Glutamatergic neuron (in vitro differentiated cells): ENCODE results near the gene PLXDC2. TPM values are rescaled to one million over a fixed set of nuclear protein-coding genes. Genes with fewer than 3 reads are reported as not detected.

ENCODE experiments used
- DNase-seq: peaks from one replicate; pipeline ENCODE4 v3.0.0; 2022
- H3K27ac Mint-ChIP-seq: one replicate; pipeline ENCODE4 v1.8.0; 2020; ENCODE audit warnings: mild to moderate bottlenecking, mixed read lengths, inconsistent platforms; ENCODE audit not compliant: unreplicated experiment
- H3K27me3 Mint-ChIP-seq: one replicate; pipeline ENCODE4 v1.8.0; 2020; ENCODE audit warnings: mild to moderate bottlenecking, moderate library complexity, mixed read lengths, inconsistent platforms; ENCODE audit not compliant: unreplicated experiment
- H3K36me3 Mint-ChIP-seq: one replicate; pipeline ENCODE4 v1.8.0; 2020; ENCODE audit warnings: mild to moderate bottlenecking, mixed read lengths, inconsistent platforms; ENCODE audit not compliant: unreplicated experiment
- H3K4me1 Mint-ChIP-seq: one replicate; pipeline ENCODE4 v1.8.0; 2020; ENCODE audit warnings: mild to moderate bottlenecking, low read depth, mixed read lengths, inconsistent platforms; ENCODE audit not compliant: unreplicated experiment
- H3K4me3 Mint-ChIP-seq: one replicate; pipeline ENCODE4 v1.8.0; 2020; ENCODE audit warnings: mild to moderate bottlenecking, mixed read lengths, inconsistent platforms; ENCODE audit not compliant: unreplicated experiment
- H3K9me3 Mint-ChIP-seq: one replicate; pipeline ENCODE4 v1.8.0; 2020; ENCODE audit warnings: mild to moderate bottlenecking, moderate library complexity, mixed read lengths, inconsistent platforms; ENCODE audit not compliant: unreplicated experiment
- CTCF ChIP-seq: fragments of 200-600 bp; sonication (generic); IDR thresholded peaks from one replicate; pipeline ENCODE4 v1.5.0; 2021; ENCODE audit not compliant: partially characterized antibody, unreplicated experiment
- total RNA-seq: library from RNA; stranded (reverse); fragmentation: NEBNext Ultra II Directional; extraction: Animal tissue kit (Norgen Biotek cat#: 25700); gene quantifications from one replicate; pipeline ENCODE4 v1.2.1, GENCODE V29; 2021; ENCODE audit not compliant: unreplicated experiment

The PLXDC2 gene
- total RNA-seq, 1 donor from 2014 or later = 3.9 TPM

- Mint-ChIP-seq H3K27ac (no peak overlapping the region), H3K4me1 (no peaks in the 10 kb centered on the region), H3K27me3 (no peaks in the 10 kb centered on the region), H3K9me3 (no peaks in the 10 kb centered on the region), H3K36me3 (no peaks in the 10 kb centered on the region), H3K4me3 (no peak overlapping the region)
- peak; percentile 89 for TF ChIP-seq CTCF
- peak; percentile 46 for DNase-seq
Measured at GRCh38 chr10:19788075-19788686, 28.1 kb upstream of the PLXDC2 start.

DNA sequence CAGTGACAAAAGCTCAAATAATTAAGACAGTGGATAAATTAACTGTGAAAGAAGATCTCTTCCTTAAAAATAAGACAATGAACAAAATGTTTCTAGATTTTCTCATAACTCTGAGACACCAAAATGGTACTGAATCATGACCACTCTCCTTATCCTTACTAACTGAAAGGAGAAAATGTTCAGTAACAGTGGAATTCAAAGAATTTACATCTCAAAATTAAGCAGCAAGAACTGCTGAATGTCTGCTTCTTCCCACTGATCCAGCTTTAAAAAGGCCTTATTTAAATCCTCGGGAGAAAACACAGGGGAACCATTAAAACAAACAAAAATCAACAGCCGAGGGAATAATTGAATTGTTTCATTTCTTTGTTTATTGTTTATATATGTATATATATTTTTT lies 27.3 kb upstream of the PLXDC2 start:
- Mint-ChIP-seq H3K27ac (no peak overlapping the region), H3K4me3 (no peak overlapping the region), H3K4me1 (no peaks in the 10 kb centered on the region), H3K27me3 (no peaks in the 10 kb centered on the region), H3K9me3 (no peaks in the 10 kb centered on the region), H3K36me3 (no peaks in the 10 kb centered on the region)
- DNase-seq = no peak
- TF ChIP-seq CTCF = no peak

GRCh38 chr10:19789607-19790006 lies 26.6 kb upstream of the PLXDC2 start:
- no peak overlapping the region for H3K4me3 Mint-ChIP-seq
- H3K27ac Mint-ChIP-seq = no peak overlapping the region
- DNase-seq = no peak
- no peaks in the 10 kb centered on the region for H3K36me3 Mint-ChIP-seq
- H3K9me3 Mint-ChIP-seq = no peaks in the 10 kb centered on the region
- TF ChIP-seq CTCF = no peak
- no peaks in the 10 kb centered on the region for H3K4me1 Mint-ChIP-seq
- H3K27me3 Mint-ChIP-seq = no peaks in the 10 kb centered on the region

- H3K36me3 Mint-ChIP-seq = no peaks in the 10 kb centered on the region
- H3K4me1 Mint-ChIP-seq = no peaks in the 10 kb centered on the region
- no peak overlapping the region for H3K27ac Mint-ChIP-seq
- TF ChIP-seq CTCF = no peak
- DNase-seq = no peak
- no peak overlapping the region for H3K4me3 Mint-ChIP-seq
- H3K27me3 Mint-ChIP-seq = no peaks in the 10 kb centered on the region
- H3K9me3 Mint-ChIP-seq = no peaks in the 10 kb centered on the region
Measured at GRCh38 chr10:19791032-19791431, 25.2 kb upstream of the PLXDC2 start.

DNA sequence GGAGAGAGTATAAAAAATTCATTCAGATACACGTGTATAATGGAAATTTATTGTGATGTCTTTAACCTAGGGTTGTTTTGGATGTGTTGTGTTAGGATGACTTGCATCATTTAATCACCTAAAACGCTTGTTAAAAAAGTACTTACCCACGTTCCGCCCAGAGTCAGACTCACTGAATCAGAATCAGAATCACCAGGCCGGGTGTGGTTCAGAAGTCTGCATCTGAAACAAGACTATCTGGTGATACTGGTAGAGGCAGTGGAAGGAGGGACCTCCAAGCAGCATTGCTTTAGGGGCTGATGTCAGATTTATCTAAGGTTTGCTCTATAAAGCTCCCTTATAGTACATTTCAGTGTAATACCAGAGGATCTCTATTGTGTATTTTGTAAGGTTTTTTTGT lies 20.5 kb upstream of the PLXDC2 start:
- DNase-seq = no peak
- TF ChIP-seq CTCF = no peak
- no peaks in the 10 kb centered on the region for H3K4me1 Mint-ChIP-seq
- H3K36me3 Mint-ChIP-seq = no peaks in the 10 kb centered on the region
- H3K9me3 Mint-ChIP-seq = no peaks in the 10 kb centered on the region
- peaks cover 1% of the 10 kb centered on the region for H3K27me3 Mint-ChIP-seq
- no peak overlapping the region for H3K27ac Mint-ChIP-seq
- H3K4me3 Mint-ChIP-seq = no peak overlapping the region
